T-helper 1 cell treated with Interleukin-12 subunit alpha and Interleukin-12 subunit beta and Interleukin-4 antibody, amounts not matched to agents 30 μg/mL and 1 μg/mL, for 36 hours (primary cell): ENCODE measurements around the gene SH3BP5L.
"Not testable (repeated sequence)": the region's sequence is repeated elsewhere in the genome, so short reads cannot be mapped to it uniquely, and the experiment has no call there.

Experiments used
- H3K27ac Mint-ChIP-seq: one replicate; pipeline ENCODE4 v1.8.0; 2021; ENCODE audit warnings: mild to moderate bottlenecking, mixed read lengths
- H3K27me3 Mint-ChIP-seq: one replicate; pipeline ENCODE4 v1.8.0; 2021; ENCODE audit warnings: low read depth, mixed read lengths
- H3K36me3 Mint-ChIP-seq: one replicate; pipeline ENCODE4 v1.8.0; 2021; ENCODE audit warnings: low read depth, mixed read lengths
- H3K4me1 Mint-ChIP-seq: one replicate; pipeline ENCODE4 v1.8.0; 2021; ENCODE audit warnings: low read depth, mixed read lengths
- H3K4me3 Mint-ChIP-seq: one replicate; pipeline ENCODE4 v1.8.0; 2021; ENCODE audit warnings: mild to moderate bottlenecking, moderate library complexity, mixed read lengths
- H3K9me3 Mint-ChIP-seq: one replicate; pipeline ENCODE4 v1.8.0; 2021; ENCODE audit warnings: mixed read lengths

Gene SH3BP5L

DNA sequence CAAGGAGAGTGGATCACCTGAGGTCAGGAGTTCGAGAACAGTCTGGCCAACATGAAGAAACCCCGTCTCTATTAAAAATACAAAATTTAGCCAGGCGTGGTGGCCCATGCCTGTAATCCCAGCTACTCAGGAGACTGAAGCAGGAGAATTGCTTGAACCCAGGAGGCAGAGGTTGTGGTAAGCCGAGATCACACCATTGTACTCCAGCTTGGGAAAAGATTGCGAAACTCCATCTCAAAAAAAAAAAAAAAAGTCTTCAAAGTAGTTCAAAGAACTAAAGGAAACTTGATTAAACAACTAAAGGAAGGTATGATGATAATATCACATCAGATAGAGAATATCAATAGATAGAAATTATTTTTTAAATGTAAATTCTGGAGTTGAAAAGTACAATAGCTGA lies 31.1 kb downstream of the SH3BP5L start:
- H3K4me3 Mint-ChIP-seq, H3K9me3 Mint-ChIP-seq, H3K4me1 Mint-ChIP-seq: not testable (repeated sequence)

DNA sequence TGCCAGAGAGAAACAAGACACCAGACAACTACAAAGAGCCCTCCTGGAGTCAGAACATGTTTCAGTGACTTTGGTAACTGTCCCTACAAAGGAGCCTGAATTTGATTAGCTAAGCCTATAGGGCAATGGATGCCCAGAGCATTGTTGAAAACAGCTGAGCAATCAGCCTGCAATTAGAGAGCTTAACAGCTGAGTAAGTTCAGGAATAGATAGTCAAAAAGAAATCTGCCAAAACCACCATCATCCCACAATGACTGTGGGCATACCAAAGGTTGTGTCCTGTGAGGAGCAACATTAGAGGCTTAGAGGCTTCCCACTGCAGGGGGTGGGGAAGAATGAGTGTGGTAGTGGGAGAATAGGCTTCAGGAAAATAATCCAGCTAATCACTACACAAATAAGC lies 32.1 kb downstream of the SH3BP5L start:
- H3K36me3 Mint-ChIP-seq: peaks cover 2% of the 10 kb centered on the region
- H3K9me3 Mint-ChIP-seq: peaks cover 4% of the 10 kb centered on the region
- H3K4me1 Mint-ChIP-seq: peaks cover 4% of the 10 kb centered on the region
- H3K27me3 Mint-ChIP-seq: peaks cover 18% of the 10 kb centered on the region
- H3K4me3 Mint-ChIP-seq: no peak overlapping the region
- H3K27ac Mint-ChIP-seq: no peak overlapping the region

More for the DNA sequence above, 31.1 kb downstream of the SH3BP5L start:
- H3K27me3 Mint-ChIP-seq: peaks cover 15% of the 10 kb centered on the region
- not testable (repeated sequence) for H3K36me3 Mint-ChIP-seq, H3K27ac Mint-ChIP-seq

DNA sequence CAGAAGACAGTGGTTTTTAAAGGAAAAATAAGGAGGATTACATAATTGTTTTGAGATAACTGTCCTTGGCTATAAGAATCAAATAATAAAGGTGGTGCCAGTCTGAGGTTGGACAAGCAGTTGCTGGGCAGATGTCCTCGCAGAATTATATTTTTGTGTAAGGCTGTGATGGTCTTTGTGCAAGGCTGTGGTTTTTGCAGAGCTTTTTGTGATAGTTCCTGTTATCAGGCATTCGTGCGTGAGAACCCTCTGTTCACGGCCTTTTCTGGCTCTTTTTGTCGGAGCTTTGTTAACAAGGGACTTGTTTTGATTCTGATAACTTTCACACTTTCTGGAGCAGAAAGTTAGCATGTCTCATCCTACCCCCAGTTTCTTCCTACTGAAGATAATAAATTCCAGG lies 33.4 kb downstream of the SH3BP5L start:
- Mint-ChIP-seq H3K4me1 (peaks cover 4% of the 10 kb centered on the region), H3K27ac (no peak overlapping the region), H3K36me3 (peaks cover 2% of the 10 kb centered on the region), H3K27me3 (peaks cover 7% of the 10 kb centered on the region), H3K9me3 (peaks cover 4% of the 10 kb centered on the region), H3K4me3 (no peak overlapping the region)

DNA sequence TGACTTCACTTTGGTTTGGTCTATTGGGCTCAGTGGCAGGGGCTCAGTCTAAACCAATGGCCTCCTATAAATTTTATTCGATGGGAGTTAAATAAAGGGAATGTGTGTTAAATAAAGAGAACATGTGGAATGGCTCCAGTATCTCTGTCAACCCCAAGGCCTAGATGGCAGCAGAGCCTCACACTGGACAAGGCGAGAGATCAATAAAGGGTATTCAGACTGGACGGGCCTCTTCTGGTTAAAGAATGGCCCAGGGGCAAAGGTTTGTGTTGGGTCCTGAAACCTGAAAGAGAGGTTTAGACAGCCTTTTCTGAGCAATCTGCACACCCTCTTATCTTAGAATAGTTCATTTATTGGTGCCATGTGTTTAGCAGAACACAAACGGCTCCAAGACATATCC lies 34.7 kb downstream of the SH3BP5L start:
- Mint-ChIP-seq H3K4me3 (no peak overlapping the region), H3K36me3 (peaks cover 2% of the 10 kb centered on the region), H3K27ac (no peak overlapping the region), H3K9me3 (peaks cover 4% of the 10 kb centered on the region), H3K27me3 (peaks cover 6% of the 10 kb centered on the region), H3K4me1 (peaks cover 4% of the 10 kb centered on the region)

DNA sequence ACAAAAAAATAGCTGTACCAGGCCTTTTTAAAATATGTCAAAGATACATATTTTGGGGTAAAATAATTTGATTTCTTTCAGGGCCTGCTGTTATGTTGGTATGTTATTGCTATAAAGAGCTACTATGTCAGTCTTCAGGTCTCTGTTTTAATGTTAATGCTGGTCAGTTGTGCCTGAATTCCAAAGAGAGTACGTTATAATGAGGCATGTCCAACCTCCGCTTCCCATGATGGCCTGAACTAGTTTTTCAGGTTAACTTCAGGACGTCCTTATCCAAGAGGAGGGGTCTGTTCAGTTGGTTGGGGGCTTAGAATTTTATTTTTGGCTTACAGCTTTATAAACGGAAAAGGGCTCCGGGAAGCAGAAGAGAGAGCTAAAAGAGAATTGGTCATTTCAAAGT lies 35.3 kb downstream of the SH3BP5L start:
- H3K4me1 Mint-ChIP-seq: peaks cover 4% of the 10 kb centered on the region
- no peak overlapping the region for H3K27ac Mint-ChIP-seq
- H3K9me3 Mint-ChIP-seq: peaks cover 4% of the 10 kb centered on the region
- H3K36me3 Mint-ChIP-seq: peaks cover 2% of the 10 kb centered on the region
- peaks cover 6% of the 10 kb centered on the region for H3K27me3 Mint-ChIP-seq
- H3K4me3 Mint-ChIP-seq: no peak overlapping the region

DNA sequence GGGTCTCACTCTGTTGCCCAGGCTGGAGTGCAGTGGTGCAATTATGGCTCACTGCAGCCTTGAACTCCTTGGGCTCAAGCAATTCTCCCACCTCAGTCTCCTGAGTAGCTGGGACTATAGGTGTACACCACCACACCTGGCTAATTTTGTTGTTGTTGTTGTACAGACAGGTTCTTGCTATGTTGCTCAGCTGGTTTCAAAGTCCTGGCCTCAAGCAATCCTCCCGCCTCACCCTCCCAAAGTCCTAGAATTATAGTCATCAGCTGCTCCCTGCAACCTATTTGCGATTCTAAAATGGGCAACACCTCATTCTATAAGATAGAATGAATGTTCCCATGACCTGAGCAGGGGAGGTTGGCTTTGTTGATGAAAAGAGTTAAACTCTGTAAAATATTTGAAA lies 36.4 kb downstream of the SH3BP5L start:
- not testable (repeated sequence) for H3K9me3 Mint-ChIP-seq, H3K4me1 Mint-ChIP-seq, H3K27me3 Mint-ChIP-seq

DNA sequence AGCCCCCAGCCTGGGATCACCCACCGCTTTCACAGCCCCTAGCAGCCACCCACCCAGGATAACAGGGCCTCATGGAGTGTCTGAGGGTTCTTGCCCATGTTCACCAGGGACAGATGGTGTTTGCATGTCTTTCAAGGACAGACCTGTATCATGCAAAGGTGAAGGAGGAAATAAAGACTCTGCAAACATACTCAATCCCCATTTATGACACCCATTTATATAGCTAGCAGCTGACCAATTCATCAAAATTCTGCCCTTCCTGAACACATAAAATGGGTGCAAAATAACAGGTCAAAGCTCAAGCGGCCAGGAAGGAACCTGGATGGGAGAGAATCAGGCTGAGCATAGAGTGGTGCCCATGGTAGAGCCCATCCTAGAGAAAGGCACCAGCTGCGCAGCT lies 37.4 kb downstream of the SH3BP5L start:
- peaks cover 6% of the 10 kb centered on the region for H3K27me3 Mint-ChIP-seq
- H3K4me1 Mint-ChIP-seq: no peaks in the 10 kb centered on the region
- no peaks in the 10 kb centered on the region for H3K9me3 Mint-ChIP-seq
- no peaks in the 10 kb centered on the region for H3K36me3 Mint-ChIP-seq
- H3K4me3 Mint-ChIP-seq: no peak overlapping the region
- H3K27ac Mint-ChIP-seq: no peak overlapping the region

More for the DNA sequence above, 36.4 kb downstream of the SH3BP5L start:
- not testable (repeated sequence) for H3K27ac Mint-ChIP-seq, H3K36me3 Mint-ChIP-seq, H3K4me3 Mint-ChIP-seq

DNA sequence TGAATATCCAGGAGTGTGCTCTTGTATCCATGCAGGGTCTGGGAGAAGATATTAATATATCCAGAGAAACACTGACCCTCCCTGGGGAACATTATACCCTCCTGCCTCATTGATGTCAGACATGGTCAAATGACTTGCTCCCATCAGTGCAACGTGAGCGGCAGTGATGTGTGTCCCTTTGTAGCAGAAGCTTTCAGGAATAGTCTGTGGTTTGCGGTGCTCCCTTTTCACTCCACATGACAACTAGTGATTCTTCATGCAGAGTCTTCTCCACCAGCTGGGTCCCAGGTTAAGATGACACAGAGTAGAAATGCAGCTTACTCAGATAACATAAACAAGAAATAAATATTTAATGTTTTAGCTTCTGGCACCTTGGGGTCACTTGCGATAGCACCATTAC lies 38.3 kb downstream of the SH3BP5L start:
- H3K27ac Mint-ChIP-seq: no peak overlapping the region
- no peaks in the 10 kb centered on the region for H3K4me1 Mint-ChIP-seq
- peaks cover 11% of the 10 kb centered on the region for H3K27me3 Mint-ChIP-seq
- H3K9me3 Mint-ChIP-seq: no peaks in the 10 kb centered on the region
- H3K36me3 Mint-ChIP-seq: no peaks in the 10 kb centered on the region
- H3K4me3 Mint-ChIP-seq: no peak overlapping the region

DNA sequence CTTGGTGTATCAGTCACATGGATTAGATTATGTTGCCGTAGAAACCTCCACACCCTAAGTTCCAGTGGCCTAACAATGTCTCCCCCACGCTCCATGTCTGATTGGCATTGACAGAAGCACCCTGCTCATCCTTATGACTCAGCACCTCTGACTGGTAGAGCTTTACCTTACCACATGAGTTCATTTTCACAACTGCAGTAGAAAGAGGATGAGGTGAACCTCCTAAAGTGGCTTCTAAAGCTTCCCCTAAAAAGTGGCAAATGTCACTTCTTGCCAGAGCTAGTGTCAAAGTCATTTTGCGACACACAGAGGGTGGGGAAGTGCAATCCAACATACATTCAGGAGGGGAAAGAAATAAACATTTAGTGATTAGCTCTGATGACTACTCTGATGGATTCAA lies 39.6 kb downstream of the SH3BP5L start:
- peaks cover 11% of the 10 kb centered on the region for H3K27me3 Mint-ChIP-seq
- H3K27ac Mint-ChIP-seq: no peak overlapping the region
- peaks cover 7% of the 10 kb centered on the region for H3K9me3 Mint-ChIP-seq
- H3K36me3 Mint-ChIP-seq: no peaks in the 10 kb centered on the region
- H3K4me3 Mint-ChIP-seq: no peak overlapping the region
- H3K4me1 Mint-ChIP-seq: no peaks in the 10 kb centered on the region

DNA sequence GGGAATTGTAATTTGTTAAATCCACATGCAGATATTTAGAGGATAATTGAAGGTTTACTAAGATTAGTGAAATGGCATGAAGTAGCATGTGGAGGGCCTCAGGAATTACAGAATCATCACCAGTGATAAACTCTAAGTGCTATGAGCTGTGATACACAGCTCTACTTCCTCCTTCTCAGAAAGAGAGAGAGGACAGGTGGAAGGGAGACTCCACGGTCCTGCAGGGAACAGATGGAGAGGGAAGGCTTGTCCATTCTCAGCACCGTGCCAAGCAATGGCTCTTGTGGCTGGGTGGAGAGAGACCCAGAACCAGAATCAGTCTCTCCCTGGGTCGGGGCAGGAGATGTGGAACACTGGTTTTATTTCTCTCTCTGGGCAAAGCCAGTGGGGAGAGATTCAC lies 42.3 kb downstream of the SH3BP5L start:
- Mint-ChIP-seq H3K36me3 (no peaks in the 10 kb centered on the region), H3K27ac (no peak overlapping the region)

DNA sequence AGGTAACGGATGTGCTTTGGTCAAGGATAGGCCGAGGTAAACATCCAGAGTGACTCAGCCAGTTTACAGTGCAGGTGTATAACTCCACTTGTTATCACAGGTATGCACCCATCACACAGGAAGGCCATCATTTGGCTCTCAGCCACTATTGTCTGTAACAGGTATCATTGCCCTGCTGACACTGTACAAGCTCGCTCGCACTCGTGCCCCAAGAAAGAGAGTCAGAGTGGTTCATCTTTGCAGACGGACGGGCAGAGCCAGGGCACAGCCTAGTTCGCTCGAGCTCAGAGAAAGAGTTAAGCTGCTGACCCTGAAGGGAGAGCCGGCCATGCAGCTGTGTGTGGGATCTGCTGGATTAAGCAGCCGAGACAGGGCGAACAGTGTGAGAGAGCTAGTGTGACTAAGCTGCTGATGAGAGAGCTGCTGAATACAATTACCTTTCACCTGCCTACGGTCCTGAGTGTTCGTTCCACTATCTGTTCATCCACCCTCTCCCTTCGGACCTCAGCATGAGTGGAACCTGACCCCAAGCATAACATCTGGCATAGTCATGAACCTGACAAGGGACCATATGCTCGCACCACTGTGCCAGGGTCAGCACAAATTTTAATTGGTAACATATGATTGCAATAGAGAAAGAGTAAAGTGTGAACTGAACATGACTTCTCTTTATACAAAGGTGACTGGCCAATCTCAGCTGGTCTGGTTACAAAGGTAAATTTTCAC lies 43.1 kb downstream of the SH3BP5L start:
- H3K9me3 Mint-ChIP-seq: peaks cover 7% of the 10 kb centered on the region
- H3K27ac Mint-ChIP-seq: no peak overlapping the region
- H3K4me3 Mint-ChIP-seq: no peak overlapping the region
- H3K4me1 Mint-ChIP-seq: no peaks in the 10 kb centered on the region
- H3K36me3 Mint-ChIP-seq: no peaks in the 10 kb centered on the region
- peaks cover 8% of the 10 kb centered on the region for H3K27me3 Mint-ChIP-seq

More for the DNA sequence above, 42.3 kb downstream of the SH3BP5L start:
- H3K4me1 Mint-ChIP-seq: no peaks in the 10 kb centered on the region
- no peak overlapping the region for H3K4me3 Mint-ChIP-seq
- H3K9me3 Mint-ChIP-seq: peaks cover 7% of the 10 kb centered on the region
- peaks cover 8% of the 10 kb centered on the region for H3K27me3 Mint-ChIP-seq

DNA sequence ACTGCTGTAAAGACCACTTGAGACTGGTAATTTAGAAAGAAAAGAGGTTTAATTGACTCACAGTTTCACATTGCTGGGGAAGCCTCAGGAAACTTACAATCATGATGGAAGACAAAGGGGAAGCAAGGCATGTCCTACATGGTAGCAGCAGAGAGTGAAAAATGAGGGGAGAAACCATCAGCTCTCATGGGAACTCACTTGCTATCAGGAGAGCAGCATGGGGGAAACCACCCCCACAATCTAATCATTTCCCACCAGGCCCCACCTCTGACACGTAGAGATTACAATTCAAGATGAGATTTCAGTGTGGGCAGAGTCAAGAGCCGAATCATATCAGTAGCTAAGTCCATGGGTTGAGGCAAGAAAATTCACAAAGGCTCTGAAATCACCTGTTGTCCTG lies 46.4 kb downstream of the SH3BP5L start:
- peaks cover 7% of the 10 kb centered on the region for H3K9me3 Mint-ChIP-seq
- H3K27ac Mint-ChIP-seq: no peak overlapping the region
- H3K27me3 Mint-ChIP-seq: peaks cover 8% of the 10 kb centered on the region
- H3K4me1 Mint-ChIP-seq: no peaks in the 10 kb centered on the region
- no peaks in the 10 kb centered on the region for H3K36me3 Mint-ChIP-seq
- no peak overlapping the region for H3K4me3 Mint-ChIP-seq

DNA sequence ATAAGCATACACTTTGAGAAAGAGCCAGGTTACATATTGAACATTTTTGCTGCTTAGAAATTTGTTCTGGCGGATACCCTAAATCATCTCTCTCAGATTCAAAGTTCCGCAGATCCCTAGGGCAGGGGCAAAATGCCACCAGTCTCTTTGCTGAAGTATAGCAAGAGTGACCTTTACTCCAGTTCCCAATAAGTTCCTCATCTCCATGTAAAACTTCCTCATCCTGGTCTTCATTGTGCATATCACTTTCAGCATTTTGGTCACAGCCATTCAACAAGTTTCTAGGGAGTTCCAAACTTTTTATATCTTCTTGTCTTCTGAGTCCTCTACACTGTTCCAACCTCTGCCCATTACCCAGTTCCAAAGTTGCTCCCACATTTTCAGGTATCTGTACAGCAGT lies 46.8 kb downstream of the SH3BP5L start:
- Mint-ChIP-seq H3K27me3 (peaks cover 8% of the 10 kb centered on the region), H3K9me3 (peaks cover 7% of the 10 kb centered on the region), H3K4me3 (no peak overlapping the region)

DNA sequence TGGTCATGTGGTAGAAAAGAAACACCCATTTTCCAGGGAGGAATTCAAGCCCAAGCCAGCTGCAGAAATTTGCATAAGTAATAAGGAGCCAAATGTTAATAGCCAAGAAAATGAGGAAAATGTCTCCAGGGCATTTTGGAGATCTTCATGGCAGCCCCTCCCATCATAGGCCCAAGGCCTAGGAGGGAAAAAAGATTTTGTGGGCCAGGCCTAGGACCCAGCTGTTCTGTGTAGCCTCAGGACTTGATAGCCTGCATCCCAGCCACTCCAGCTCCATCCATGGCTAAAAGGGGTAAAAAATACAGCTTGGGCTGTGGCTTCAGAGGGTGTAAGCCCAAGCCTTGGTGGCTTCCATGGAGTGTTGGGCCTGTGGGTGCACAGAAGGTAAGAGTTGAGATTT lies 48.7 kb downstream of the SH3BP5L start:
- H3K4me3 Mint-ChIP-seq: no peak overlapping the region
- H3K27ac Mint-ChIP-seq: no peak overlapping the region
- H3K4me1 Mint-ChIP-seq: no peaks in the 10 kb centered on the region
- no peaks in the 10 kb centered on the region for H3K27me3 Mint-ChIP-seq
- peaks cover 7% of the 10 kb centered on the region for H3K9me3 Mint-ChIP-seq
- H3K36me3 Mint-ChIP-seq: no peaks in the 10 kb centered on the region

More for the DNA sequence above, 46.8 kb downstream of the SH3BP5L start:
- Mint-ChIP-seq H3K27ac (no peak overlapping the region), H3K4me1 (no peaks in the 10 kb centered on the region), H3K36me3 (no peaks in the 10 kb centered on the region)

DNA sequence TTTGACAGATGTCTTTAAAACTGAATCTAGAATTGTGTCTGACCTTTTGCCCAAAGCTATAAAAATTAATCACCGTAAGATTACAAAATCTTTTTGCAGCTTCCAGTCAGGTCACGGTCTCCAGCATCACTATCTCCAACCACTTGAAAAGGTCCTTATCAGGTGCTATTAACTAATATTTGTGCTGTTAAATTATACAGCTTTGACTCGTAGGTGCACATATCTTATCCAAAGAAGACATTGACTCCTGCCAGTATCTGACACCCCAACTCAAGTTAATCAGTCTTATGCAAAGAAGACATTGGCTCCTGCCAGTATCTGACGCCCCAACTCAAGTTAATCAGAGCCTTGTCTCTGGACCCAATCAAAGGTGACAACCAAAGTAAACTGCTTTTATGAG lies 50.3 kb downstream of the SH3BP5L start:
- Mint-ChIP-seq H3K36me3 (no peaks in the 10 kb centered on the region), H3K4me3 (no peak overlapping the region), H3K27me3 (no peaks in the 10 kb centered on the region), H3K27ac (no peak overlapping the region), H3K9me3 (no peaks in the 10 kb centered on the region), H3K4me1 (no peaks in the 10 kb centered on the region)
